Measurements from ENCODE around the gene LAMC1.

DNA sequence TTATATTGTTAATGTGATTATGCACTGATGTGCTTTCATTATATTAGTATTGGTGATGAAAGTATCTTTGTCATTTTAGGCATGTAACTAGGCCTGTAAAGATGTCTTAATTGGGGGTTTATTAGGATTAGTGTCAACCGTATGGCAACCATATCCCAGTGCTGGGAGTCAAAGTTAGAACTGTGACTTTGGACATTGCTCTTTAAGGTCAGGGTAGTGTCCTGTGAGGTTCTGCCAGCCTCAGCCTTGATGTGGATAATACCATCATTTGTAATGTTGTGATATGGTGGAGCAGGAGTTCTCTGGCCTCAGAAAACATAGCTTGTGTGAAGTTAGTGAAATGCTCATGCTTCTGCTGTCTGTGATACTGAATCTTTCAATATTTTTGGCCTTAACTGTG is 59.4 kb downstream of the LAMC1 start:
- TF ChIP-seq POLR2A (IDR thresholded peaks at IDR 0.05; ENCODE audit: low read depth, low read length): no peak
- TF ChIP-seq POLR2AphosphoS5 (IDR thresholded peaks at IDR 0.05; ENCODE audit: low read depth, low read length): no peak

Data from GM12892 (cell line).